ENCODE data around the gene PTPRK. TPM values are rescaled to one million over a fixed set of nuclear protein-coding genes. Genes with fewer than 3 reads are reported as not detected.

Gene PTPRK
- polyA plus RNA-seq, 3 donors = 0.01 TPM; not detected in 2

- no peaks in the 10 kb centered on the region for H3K9me3 ChIP-seq (replicated peaks in 1 of 2; ENCODE audit: control insufficient read depth in 1 of 2, insufficient read depth in 1 of 2, low read length in 2 of 2)
- no peaks in the 10 kb centered on the region for H3K4me1 Mint-ChIP-seq
- no peak overlapping the region for H3K27ac ChIP-seq (ENCODE audit: low read depth in 1 of 2, low read length in 2 of 2)
- no peaks in the 10 kb centered on the region for H3K36me3 ChIP-seq (replicated peaks in 1 of 2; ENCODE audit: control insufficient read depth in 1 of 2, insufficient read depth in 2 of 2, low read length in 2 of 2)
- H3K4me3 ChIP-seq (replicated peaks in 1 of 3; ENCODE audit: low read depth in 2 of 3, low read length in 3 of 3) = no peak overlapping the region
- peaks cover 0 to 5% (median 0%) of the 10 kb centered on the region in 7 donors for H3K9me3 Mint-ChIP-seq
- no peaks in the 10 kb centered on the region for H3K4me1 ChIP-seq (ENCODE audit: control insufficient read depth in 1 of 2, insufficient read depth in 2 of 2, low read length in 2 of 2)
- WGBS (ENCODE audit: insufficient coverage) = 89% methylated on average over 3 of the region's 4 CpGs
- H2AFZ ChIP-seq (ENCODE audit: insufficient read depth, low read depth, low read length, poor library complexity, severe bottlenecking) = no peak overlapping the region
- no peaks in the 10 kb centered on the region for H3K27me3 ChIP-seq (ENCODE audit: control insufficient read depth in 2 of 2, insufficient read depth in 2 of 2, low read length in 2 of 2)
- H4K20me1 ChIP-seq (ENCODE audit: insufficient read depth, low read length) = no peaks in the 10 kb centered on the region
- H3K36me3 Mint-ChIP-seq = no peaks in the 10 kb centered on the region
- no peaks in the 10 kb centered on the region for H3K79me2 ChIP-seq (ENCODE audit: insufficient read depth, low read length)
- peaks cover 0 to 4% (median 1%) of the 10 kb centered on the region in 3 donors for H3K27me3 Mint-ChIP-seq (ENCODE audit: low read depth in 3 of 3)
- H3K4me3 Mint-ChIP-seq = no peak overlapping the region
- TF ChIP-seq, protein P1, sequence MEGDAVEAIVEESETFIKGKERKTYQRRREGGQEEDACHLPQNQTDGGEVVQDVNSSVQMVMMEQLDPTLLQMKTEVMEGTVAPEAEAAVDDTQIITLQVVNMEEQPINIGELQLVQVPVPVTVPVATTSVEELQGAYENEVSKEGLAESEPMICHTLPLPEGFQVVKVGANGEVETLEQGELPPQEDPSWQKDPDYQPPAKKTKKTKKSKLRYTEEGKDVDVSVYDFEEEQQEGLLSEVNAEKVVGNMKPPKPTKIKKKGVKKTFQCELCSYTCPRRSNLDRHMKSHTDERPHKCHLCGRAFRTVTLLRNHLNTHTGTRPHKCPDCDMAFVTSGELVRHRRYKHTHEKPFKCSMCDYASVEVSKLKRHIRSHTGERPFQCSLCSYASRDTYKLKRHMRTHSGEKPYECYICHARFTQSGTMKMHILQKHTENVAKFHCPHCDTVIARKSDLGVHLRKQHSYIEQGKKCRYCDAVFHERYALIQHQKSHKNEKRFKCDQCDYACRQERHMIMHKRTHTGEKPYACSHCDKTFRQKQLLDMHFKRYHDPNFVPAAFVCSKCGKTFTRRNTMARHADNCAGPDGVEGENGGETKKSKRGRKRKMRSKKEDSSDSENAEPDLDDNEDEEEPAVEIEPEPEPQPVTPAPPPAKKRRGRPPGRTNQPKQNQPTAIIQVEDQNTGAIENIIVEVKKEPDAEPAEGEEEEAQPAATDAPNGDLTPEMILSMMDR (IDR thresholded peaks at IDR 0.05) = no peak
- no peak overlapping the region for H3K27ac Mint-ChIP-seq
- intact Hi-C loops (cut with micrococcal nuclease) = no loop called here
- no peak for DNase-seq
- H3K4me2 ChIP-seq (replicated peaks; ENCODE audit: extremely low read depth, low read length, poor library complexity, severe bottlenecking) = no peak overlapping the region
- no peak overlapping the region for H3K9ac ChIP-seq (ENCODE audit: insufficient read depth, low read length, poor library complexity, severe bottlenecking)
These were observed 441.4 kb downstream of the PTPRK start for GRCh38 chr6:128079021-128079420.

DNA sequence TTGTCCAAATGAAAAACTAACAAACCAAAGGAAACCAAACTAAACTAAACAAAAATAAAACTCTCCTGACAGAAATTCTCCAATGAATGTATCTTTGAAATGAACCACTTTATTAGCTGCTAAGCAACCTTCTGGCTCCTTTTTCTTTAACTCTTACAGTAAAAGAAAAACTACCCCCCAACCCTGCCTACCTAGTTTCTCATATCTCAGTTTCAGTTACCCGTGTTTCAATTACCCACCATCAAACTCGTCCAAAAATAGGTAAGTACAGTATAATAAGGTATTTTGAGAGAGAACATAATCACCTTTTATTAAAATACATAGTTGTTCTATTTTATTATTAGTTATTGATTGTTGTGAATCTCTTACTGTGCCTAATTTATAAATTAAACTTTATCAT, 442.1 kb downstream of the PTPRK start:
- no peaks in the 10 kb centered on the region for H3K4me1 ChIP-seq (ENCODE audit: control insufficient read depth in 1 of 2, insufficient read depth in 2 of 2, low read length in 2 of 2)
- Mint-ChIP-seq H3K27me3 (ENCODE audit: low read depth in 3 of 3) (peaks cover 0 to 4% (median 1%) of the 10 kb centered on the region in 3 donors), H3K4me3 (no peak overlapping the region), H3K9me3 (peaks cover 0 to 5% (median 0%) of the 10 kb centered on the region in 7 donors), H3K27ac (no peak overlapping the region), H3K36me3 (no peaks in the 10 kb centered on the region), H3K4me1 (no peaks in the 10 kb centered on the region)
- no peaks in the 10 kb centered on the region for H4K20me1 ChIP-seq (ENCODE audit: insufficient read depth, low read length)
- no peak overlapping the region for H3K4me2 ChIP-seq (replicated peaks; ENCODE audit: extremely low read depth, low read length, poor library complexity, severe bottlenecking)
- no peaks in the 10 kb centered on the region for H3K27me3 ChIP-seq (ENCODE audit: control insufficient read depth in 2 of 2, insufficient read depth in 2 of 2, low read length in 2 of 2)
- TF ChIP-seq, protein P1 (IDR thresholded peaks at IDR 0.05) = no peak
- WGBS (ENCODE audit: insufficient coverage) = no CpG with 5 or more reads among the region's 2 CpGs
- no peak overlapping the region for H3K9ac ChIP-seq (ENCODE audit: insufficient read depth, low read length, poor library complexity, severe bottlenecking)
- H3K4me3 ChIP-seq (replicated peaks in 1 of 3; ENCODE audit: low read depth in 2 of 3, low read length in 3 of 3) = no peak overlapping the region
- no peak for DNase-seq
- H3K27ac ChIP-seq (ENCODE audit: low read depth in 1 of 2, low read length in 2 of 2) = no peak overlapping the region
- no peaks in the 10 kb centered on the region for H3K79me2 ChIP-seq (ENCODE audit: insufficient read depth, low read length)
- no peak overlapping the region for H2AFZ ChIP-seq (ENCODE audit: insufficient read depth, low read depth, low read length, poor library complexity, severe bottlenecking)
- intact Hi-C loops (cut with micrococcal nuclease) = no loop called here
- no peaks in the 10 kb centered on the region for H3K9me3 ChIP-seq (replicated peaks in 1 of 2; ENCODE audit: control insufficient read depth in 1 of 2, insufficient read depth in 1 of 2, low read length in 2 of 2)
- H3K36me3 ChIP-seq (replicated peaks in 1 of 2; ENCODE audit: control insufficient read depth in 1 of 2, insufficient read depth in 2 of 2, low read length in 2 of 2) = no peaks in the 10 kb centered on the region

Measured in CD14-positive monocyte (primary cell).